ENCODE data around the gene ZBED1.
"Not testable (repeated sequence)": the region's sequence is repeated elsewhere in the genome, so short reads cannot be mapped to it uniquely, and the experiment has no call there.

The ZBED1 gene

GRCh38 chrX:2497961-2498780 is 2.6 kb downstream of the ZBED1 start:
- DNase-seq (ENCODE audit: low read depth in 2 of 2), result no peak

GRCh38 chrX:2495595-2495994 is 5.2 kb downstream of the ZBED1 start:
- no peak for DNase-seq (ENCODE audit: low read depth in 2 of 2)

- no peak for DNase-seq (ENCODE audit: low read depth in 2 of 2)
These were observed 8.1 kb downstream of the ZBED1 start for GRCh38 chrX:2492531-2493218.

GRCh38 chrX:2490634-2491033 is 10.1 kb downstream of the ZBED1 start:
- no peak for DNase-seq (ENCODE audit: low read depth in 2 of 2)

GRCh38 chrX:2489446-2490445 is 11.0 kb downstream of the ZBED1 start:
- DNase-seq (ENCODE audit: low read depth in 2 of 2), result no peak

GRCh38 chrX:2488621-2489285 is 12.0 kb downstream of the ZBED1 start:
- no peak for DNase-seq (ENCODE audit: low read depth in 2 of 2)

- no peak for DNase-seq (ENCODE audit: low read depth in 2 of 2)
These were observed 13.4 kb downstream of the ZBED1 start for GRCh38 chrX:2487366-2487765.

GRCh38 chrX:2486476-2487133 is 14.2 kb downstream of the ZBED1 start:
- no peak for DNase-seq (ENCODE audit: low read depth in 2 of 2)

GRCh38 chrX:2485789-2486345 is 14.9 kb downstream of the ZBED1 start:
- no peak for DNase-seq (ENCODE audit: low read depth in 2 of 2)

GRCh38 chrX:2484721-2485648 is 15.8 kb downstream of the ZBED1 start:
- DNase-seq (ENCODE audit: low read depth in 2 of 2), result no peak

- no peak for DNase-seq (ENCODE audit: low read depth in 2 of 2)
These were observed 16.5 kb downstream of the ZBED1 start for GRCh38 chrX:2484256-2484655.

- DNase-seq (ENCODE audit: low read depth in 2 of 2), result no peak
These were observed 17.2 kb downstream of the ZBED1 start for GRCh38 chrX:2483398-2484060.

- not testable (repeated sequence) for DNase-seq (ENCODE audit: low read depth in 2 of 2)
These were observed 19.2 kb downstream of the ZBED1 start for GRCh38 chrX:2481597-2481996.

- not testable (repeated sequence) for DNase-seq (ENCODE audit: low read depth in 2 of 2)
These were observed 20.8 kb downstream of the ZBED1 start for GRCh38 chrX:2479982-2480381.

- DNase-seq (ENCODE audit: low read depth in 2 of 2), result no peak
These were observed 21.4 kb downstream of the ZBED1 start for GRCh38 chrX:2479420-2479780.

GRCh38 chrX:2478546-2479419 is 22.0 kb downstream of the ZBED1 start:
- no peak for DNase-seq (ENCODE audit: low read depth in 2 of 2)

- DNase-seq (ENCODE audit: low read depth in 2 of 2), result not testable (repeated sequence)
These were observed 23.5 kb downstream of the ZBED1 start for GRCh38 chrX:2477313-2477712.

Measured in stimulated activated CD8-positive, alpha-beta memory T cell treated with anti-CD3 and anti-CD28 coated beads, Interleukin-7, amount 100 ng/mL, for 4 hours (primary cell).